ENCODE results near the gene ZER1.

ZER1 gene

GRCh38 chr9:128764361-128764760 lies 7.4 kb downstream of the ZER1 start:
- in situ Hi-C loops (cut with MboI; ENCODE audit: low sequenced_read_pairs, unreplicated experiment), result no loop called here
- DNase-seq (ENCODE audit: low spot score), result no peak
- TF ChIP-seq CTCF (IDR thresholded peaks at IDR 0.05; ENCODE audit: borderline replicate concordance, control extremely low read depth, extremely low read depth, insufficient read depth, missing control alignments), result peak; percentile 5

- no peak for TF ChIP-seq CTCF (IDR thresholded peaks at IDR 0.05; ENCODE audit: borderline replicate concordance, control extremely low read depth, extremely low read depth, insufficient read depth, missing control alignments)
- in situ Hi-C loops (cut with MboI; ENCODE audit: low sequenced_read_pairs, unreplicated experiment), result no loop called here
- no peak for DNase-seq (ENCODE audit: low spot score)
Measured at GRCh38 chr9:128762671-128763449, 8.9 kb downstream of the ZER1 start.

- in situ Hi-C loops (cut with MboI; ENCODE audit: low sequenced_read_pairs, unreplicated experiment), result no loop called here
- no peak for DNase-seq (ENCODE audit: low spot score)
- no peak for TF ChIP-seq CTCF (IDR thresholded peaks at IDR 0.05; ENCODE audit: borderline replicate concordance, control extremely low read depth, extremely low read depth, insufficient read depth, missing control alignments)
Measured at GRCh38 chr9:128757602-128758001, 14.1 kb downstream of the ZER1 start.

GRCh38 chr9:128753627-128754026 lies 18.1 kb downstream of the ZER1 start:
- no peak for DNase-seq (ENCODE audit: low spot score)
- TF ChIP-seq CTCF (IDR thresholded peaks at IDR 0.05; ENCODE audit: borderline replicate concordance, control extremely low read depth, extremely low read depth, insufficient read depth, missing control alignments), result no peak
- in situ Hi-C loops (cut with MboI; ENCODE audit: low sequenced_read_pairs, unreplicated experiment), result no loop called here

GRCh38 chr9:128750926-128751595 lies 20.7 kb downstream of the ZER1 start:
- in situ Hi-C loops (cut with MboI; ENCODE audit: low sequenced_read_pairs, unreplicated experiment), result no loop called here
- TF ChIP-seq CTCF (IDR thresholded peaks at IDR 0.05; ENCODE audit: borderline replicate concordance, control extremely low read depth, extremely low read depth, insufficient read depth, missing control alignments), result no peak
- no peak for DNase-seq (ENCODE audit: low spot score)

GRCh38 chr9:128747241-128747640 lies 24.5 kb downstream of the ZER1 start:
- DNase-seq (ENCODE audit: low spot score), result no peak
- in situ Hi-C loops (cut with MboI; ENCODE audit: low sequenced_read_pairs, unreplicated experiment), result no loop called here
- TF ChIP-seq CTCF (IDR thresholded peaks at IDR 0.05; ENCODE audit: borderline replicate concordance, control extremely low read depth, extremely low read depth, insufficient read depth, missing control alignments), result no peak
